IPS DF 4.7 (cell line): ENCODE results near the gene ALK.

Experiments
- DNase-seq: peaks from one replicate; pipeline ENCODE4 v3.0.0-alpha.2; 2013; ENCODE audit warnings: low spot score; ENCODE audit errors: extremely low read depth

The ALK gene

GRCh38 chr2:29420999-29421782 lies 500.2 kb downstream of the ALK start:
- DNase-seq, result no peak

GRCh38 chr2:29420464-29420863 lies 500.9 kb downstream of the ALK start:
- no peak for DNase-seq

GRCh38 chr2:29417630-29418029 lies 503.8 kb downstream of the ALK start:
- no peak for DNase-seq

GRCh38 chr2:29412197-29412925 lies 509.0 kb downstream of the ALK start:
- DNase-seq, result no peak

GRCh38 chr2:29405707-29406106 lies 515.7 kb downstream of the ALK start:
- DNase-seq, result no peak

- DNase-seq, result no peak
Measured at GRCh38 chr2:29405266-29405665, 516.1 kb downstream of the ALK start.

GRCh38 chr2:29401994-29402393 lies 519.4 kb downstream of the ALK start:
- DNase-seq, result no peak

- no peak for DNase-seq
Measured at GRCh38 chr2:29400930-29401653, 520.3 kb downstream of the ALK start.

GRCh38 chr2:29398384-29399237 lies 522.8 kb downstream of the ALK start:
- no peak for DNase-seq

- no peak for DNase-seq
Measured at GRCh38 chr2:29397713-29398112, 523.7 kb downstream of the ALK start.

- DNase-seq, result no peak
Measured at GRCh38 chr2:29397039-29397438, 524.3 kb downstream of the ALK start.

GRCh38 chr2:29394981-29395350 lies 526.4 kb downstream of the ALK start:
- DNase-seq, result no peak

- DNase-seq, result no peak
Measured at GRCh38 chr2:29394311-29394980, 526.9 kb downstream of the ALK start.

GRCh38 chr2:29393676-29394075 lies 527.7 kb downstream of the ALK start:
- no peak for DNase-seq

- DNase-seq, result no peak
Measured at GRCh38 chr2:29392774-29393173, 528.6 kb downstream of the ALK start.

- no peak for DNase-seq
Measured at GRCh38 chr2:29390136-29390535, 531.2 kb downstream of the ALK start.

- no peak for DNase-seq
Measured at GRCh38 chr2:29389686-29390085, 531.7 kb downstream of the ALK start.

- no peak for DNase-seq
Measured at GRCh38 chr2:29388071-29388470, 533.3 kb downstream of the ALK start.

- DNase-seq, result no peak
Measured at GRCh38 chr2:29382486-29382885, 538.9 kb downstream of the ALK start.

GRCh38 chr2:29377788-29378187 lies 543.6 kb downstream of the ALK start:
- DNase-seq, result no peak

- no peak for DNase-seq
Measured at GRCh38 chr2:29376541-29376940, 544.8 kb downstream of the ALK start.
